Uterus (tissue), 2 donors: ENCODE measurements around the gene CST11.

Experiments used
- CTCF ChIP-seq, 4 experiments: fragments of 200-600 bp in 2 of 4; fragments of 450-650 bp in 2 of 4; sonication (generic) in 2 of 4; IDR thresholded peaks; one replicate each; pipeline ENCODE4 v1.5.1; 2016 to 2019; ENCODE audit warnings: antibody characterized with exemption in 4 of 4, mild to moderate bottlenecking in 2 of 4, moderate library complexity in 1 of 4
- POLR2A ChIP-seq, 2 donors: fragments of 450-650 bp; IDR thresholded peaks; one replicate each; pipeline ENCODE4 v1.6.1; 2016; ENCODE audit warnings: antibody characterized with exemption in 2 of 2, mild to moderate bottlenecking in 1 of 2, moderate library complexity in 1 of 2

DNA sequence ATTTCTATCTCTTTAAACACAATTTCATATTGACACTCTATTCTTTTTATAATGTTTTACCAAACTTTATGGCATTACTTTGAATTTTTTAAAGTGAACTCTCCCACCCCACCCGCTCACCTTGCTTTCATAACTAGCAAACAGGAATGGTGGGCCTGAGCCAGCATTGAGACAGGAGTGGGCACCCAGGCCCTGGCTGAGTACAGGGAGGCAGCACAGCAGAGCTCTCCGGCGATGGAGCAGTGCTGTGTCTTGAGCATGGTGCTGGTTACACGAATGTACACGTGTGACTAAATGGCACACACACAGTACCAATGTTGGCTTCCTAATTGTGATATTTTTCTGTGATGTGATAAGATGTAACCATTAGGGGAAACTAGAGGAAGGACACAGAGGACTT lies 4.5 kb downstream of the CST11 start:
- no peak for TF ChIP-seq POLR2A (IDR thresholded peaks at IDR 0.05)
- TF ChIP-seq CTCF (IDR thresholded peaks at IDR 0.05), result no peak
